Testis (tissue), 2 donors: ENCODE measurements around the gene ELFN2.

Experiments used
- POLR2A ChIP-seq: fragments of 450-650 bp; IDR thresholded peaks from one replicate; pipeline ENCODE4 v1.6.1; 2017; ENCODE audit warnings: antibody characterized with exemption, mild to moderate bottlenecking, moderate library complexity
- TF ChIP-seq, protein P1 (sequence below), 3 experiments: fragments of 450-650 bp in 2 of 3; fragments of 200-600 bp in 1 of 3; sonication (generic) in 1 of 3; IDR thresholded peaks; one replicate each; pipeline ENCODE4 v1.5.1; 2016 to 2019; ENCODE audit warnings: antibody characterized with exemption in 3 of 3, mild to moderate bottlenecking in 2 of 3, moderate library complexity in 1 of 3

DNA sequence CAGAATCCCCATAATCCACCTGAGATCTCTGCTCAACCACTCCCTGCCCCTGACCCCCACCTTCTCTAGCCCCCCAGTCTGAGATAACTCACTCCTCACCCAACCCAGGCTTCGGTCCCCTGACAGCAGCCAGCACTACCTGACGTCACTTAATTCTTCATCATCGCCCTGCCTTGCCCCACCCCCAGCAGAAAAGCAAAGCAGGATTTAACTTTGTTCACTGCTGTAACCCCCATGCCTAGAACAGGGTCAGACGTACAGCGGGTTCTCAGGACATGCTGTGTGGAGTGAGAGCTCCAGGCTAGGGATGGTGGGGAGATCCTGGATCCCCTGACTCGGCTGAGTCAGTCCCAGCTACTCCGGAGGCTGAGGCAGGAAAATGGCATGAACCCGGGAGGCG is 45.8 kb downstream of the ELFN2 start:
- TF ChIP-seq, protein P1, sequence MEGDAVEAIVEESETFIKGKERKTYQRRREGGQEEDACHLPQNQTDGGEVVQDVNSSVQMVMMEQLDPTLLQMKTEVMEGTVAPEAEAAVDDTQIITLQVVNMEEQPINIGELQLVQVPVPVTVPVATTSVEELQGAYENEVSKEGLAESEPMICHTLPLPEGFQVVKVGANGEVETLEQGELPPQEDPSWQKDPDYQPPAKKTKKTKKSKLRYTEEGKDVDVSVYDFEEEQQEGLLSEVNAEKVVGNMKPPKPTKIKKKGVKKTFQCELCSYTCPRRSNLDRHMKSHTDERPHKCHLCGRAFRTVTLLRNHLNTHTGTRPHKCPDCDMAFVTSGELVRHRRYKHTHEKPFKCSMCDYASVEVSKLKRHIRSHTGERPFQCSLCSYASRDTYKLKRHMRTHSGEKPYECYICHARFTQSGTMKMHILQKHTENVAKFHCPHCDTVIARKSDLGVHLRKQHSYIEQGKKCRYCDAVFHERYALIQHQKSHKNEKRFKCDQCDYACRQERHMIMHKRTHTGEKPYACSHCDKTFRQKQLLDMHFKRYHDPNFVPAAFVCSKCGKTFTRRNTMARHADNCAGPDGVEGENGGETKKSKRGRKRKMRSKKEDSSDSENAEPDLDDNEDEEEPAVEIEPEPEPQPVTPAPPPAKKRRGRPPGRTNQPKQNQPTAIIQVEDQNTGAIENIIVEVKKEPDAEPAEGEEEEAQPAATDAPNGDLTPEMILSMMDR (IDR thresholded peaks at IDR 0.05): no peak
- TF ChIP-seq POLR2A: no peak
